WTC11 (cell line): ENCODE data around the gene NCAM2. TPM values are rescaled to one million over a fixed set of nuclear protein-coding genes. Genes with fewer than 3 reads are reported as not detected.

Experiments used
- ATAC-seq: fragments of 200-7000 bp; cut with Tn5 transposase; 2 replicates; pipeline ENCODE4 v1.10.0; 2021; ENCODE audit warnings: mild to moderate bottlenecking, moderate library complexity
- CTCF ChIA-PET: fragments of 300-600 bp; sonication (Branson Sonifier 250); formaldehyde crosslinking; loops from one replicate; lab custom pipeline; 2021; ENCODE audit warnings: antibody characterized with exemption; lab: Charles Lee
- POLR2A ChIA-PET: fragments of 350-600 bp; sonication (Branson Sonifier 250); formaldehyde crosslinking; loops from one replicate; lab custom pipeline; 2021; ENCODE audit warnings: antibody characterized with exemption; lab: Charles Lee
- DNase-seq: peaks from one replicate; pipeline ENCODE4 v3.0.0; 2021; ENCODE audit warnings: low spot score
- H3K27ac Mint-ChIP-seq: 2 replicates; pipeline ENCODE4 v1.8.0; 2021; ENCODE audit warnings: mixed read lengths
- H3K27me3 Mint-ChIP-seq: 2 replicates; pipeline ENCODE4 v1.8.0; 2021; ENCODE audit warnings: low read depth, mild to moderate bottlenecking, moderate library complexity, mixed read lengths
- H3K36me3 Mint-ChIP-seq: 2 replicates; pipeline ENCODE4 v1.8.0; 2021; ENCODE audit warnings: mixed read lengths
- H3K4me1 Mint-ChIP-seq: 2 replicates; pipeline ENCODE4 v1.8.0; 2022; ENCODE audit warnings: mixed read lengths
- H3K4me3 Mint-ChIP-seq: 2 replicates; pipeline ENCODE4 v1.8.0; 2021; ENCODE audit warnings: mild to moderate bottlenecking, moderate library complexity, mixed read lengths
- H3K9me3 Mint-ChIP-seq: 2 replicates; pipeline ENCODE4 v1.8.0; 2021; ENCODE audit warnings: mixed read lengths
- E2F5 ChIP-seq: sonication (generic); formaldehyde crosslinking; IDR thresholded peaks from 2 replicates; pipeline ENCODE4 v1.8.1; 2022; ENCODE audit warnings: mild to moderate bottlenecking, moderate library complexity, missing genetic modification reagents
- ESRRA ChIP-seq: sonication (generic); formaldehyde crosslinking; IDR thresholded peaks from 2 replicates; pipeline ENCODE4 v1.8.1; 2022; ENCODE audit warnings: mild to moderate bottlenecking, missing genetic modification reagents, borderline replicate concordance
- FOXK1 ChIP-seq: sonication (generic); formaldehyde crosslinking; IDR thresholded peaks from 2 replicates; pipeline ENCODE4 v1.8.0; 2022; ENCODE audit warnings: mild to moderate bottlenecking, moderate library complexity, missing genetic modification reagents
- GTF2I ChIP-seq: fragments of 250-450 bp; sonication (Bioruptor Pico); conservative IDR thresholded peaks from 2 replicates; pipeline ENCODE4 v1.4.0; 2021; ENCODE audit warnings: mild to moderate bottlenecking
- IRF2 ChIP-seq: sonication (generic); formaldehyde crosslinking; IDR thresholded peaks from 2 replicates; pipeline ENCODE4 v1.8.0; 2022; ENCODE audit warnings: low read depth, missing genetic modification reagents, borderline replicate concordance
- OVOL2 ChIP-seq: fragments of 250-450 bp; sonication (Bioruptor Pico); IDR thresholded peaks from 2 replicates; pipeline ENCODE4 v1.9.0; 2021; ENCODE audit warnings: mild to moderate bottlenecking, borderline replicate concordance
- PREB ChIP-seq: sonication (generic); formaldehyde crosslinking; IDR thresholded peaks from 2 replicates; pipeline ENCODE4 v1.8.1; 2022; ENCODE audit warnings: mild to moderate bottlenecking, missing genetic modification reagents, moderate library complexity, borderline replicate concordance
- PRRX2 ChIP-seq: fragments of 250-450 bp; sonication (Bioruptor Pico); IDR thresholded peaks from 2 replicates; pipeline ENCODE4 v1.8.0; 2021; ENCODE audit warnings: mild to moderate bottlenecking
- RELA ChIP-seq: sonication (generic); formaldehyde crosslinking; IDR thresholded peaks from 2 replicates; pipeline ENCODE4 v1.8.1; 2022; ENCODE audit warnings: missing genetic modification reagents, mild to moderate bottlenecking, borderline replicate concordance
- RORB ChIP-seq: fragments of 250-450 bp; sonication (Bioruptor Pico); IDR thresholded peaks from 2 replicates; pipeline ENCODE4 v1.9.0; 2021; ENCODE audit warnings: mild to moderate bottlenecking
- SMAD3 ChIP-seq: sonication (generic); formaldehyde crosslinking; IDR thresholded peaks from 2 replicates; pipeline ENCODE4 v1.8.0; 2022; ENCODE audit warnings: missing genetic modification reagents, mild to moderate bottlenecking, borderline replicate concordance
- TCF7 ChIP-seq: sonication (generic); formaldehyde crosslinking; IDR thresholded peaks from 2 replicates; pipeline ENCODE4 v1.8.0; 2022; ENCODE audit warnings: mild to moderate bottlenecking, low read depth, missing genetic modification reagents, moderate library complexity
- USF1 ChIP-seq: sonication (generic); formaldehyde crosslinking; IDR thresholded peaks from 2 replicates; pipeline ENCODE4 v1.8.0; 2022; ENCODE audit warnings: mild to moderate bottlenecking, missing genetic modification reagents
- ZMAT4 ChIP-seq: fragments of 250-450 bp; sonication (Bioruptor Pico); IDR thresholded peaks from 2 replicates; pipeline ENCODE4 v1.9.0; 2021; ENCODE audit warnings: mild to moderate bottlenecking
- ZNF317 ChIP-seq: sonication (generic); formaldehyde crosslinking; IDR thresholded peaks from 2 replicates; pipeline ENCODE4 v1.8.1; 2023; ENCODE audit warnings: low read depth, mild to moderate bottlenecking, moderate library complexity, missing genetic modification reagents, borderline replicate concordance
- ZNF425 ChIP-seq: fragments of 250-450 bp; sonication (Bioruptor Pico); conservative IDR thresholded peaks from 2 replicates; pipeline ENCODE4 v1.9.0; 2021; ENCODE audit warnings: mild to moderate bottlenecking
- ZNF512 ChIP-seq: sonication (generic); formaldehyde crosslinking; IDR thresholded peaks from 2 replicates; pipeline ENCODE4 v1.8.1; 2022; ENCODE audit warnings: missing genetic modification reagents, borderline replicate concordance
- total RNA-seq: library from RNA; stranded (reverse); gene quantifications from 3 replicates; pipeline ENCODE4 v1.2.3, GENCODE V29; 2021

NCAM2 gene
- total RNA-seq, 1 experiment from 2014 or later, result 1.6 TPM

GRCh38 chr21:21000591-21001175 is 2.5 kb downstream of the NCAM2 start (continued):
- TF ChIP-seq ZNF512, result no peak
- TF ChIP-seq FOXK1 (CRISPR knock-in tag), result no peak
- no peak for TF ChIP-seq RELA
- TF ChIP-seq PRRX2 (CRISPR knock-in tag), result no peak
- TF ChIP-seq USF1 (CRISPR knock-in tag), result no peak
- TF ChIP-seq ZNF317 (CRISPR knock-in tag), result no peak

GRCh38 chr21:21001591-21002100 is 3.4 kb downstream of the NCAM2 start:
- POLR2A ChIA-PET, result no interaction called here
- H3K27me3 Mint-ChIP-seq, result peaks cover 25% of the 10 kb centered on the region
- H3K27ac Mint-ChIP-seq, result no peak overlapping the region
- no peak for TF ChIP-seq TCF7 (CRISPR knock-in tag)
- TF ChIP-seq SMAD3, result no peak
- TF ChIP-seq ZMAT4 (CRISPR knock-in tag), result no peak
- no peak for TF ChIP-seq ESRRA (CRISPR knock-in tag)
- no peak for TF ChIP-seq USF1 (CRISPR knock-in tag)
- no peak for TF ChIP-seq RORB (CRISPR knock-in tag)
- TF ChIP-seq OVOL2, result no peak
- no peak for TF ChIP-seq PRRX2 (CRISPR knock-in tag)
- no peak for TF ChIP-seq IRF2 (CRISPR knock-in tag)
- no peak for TF ChIP-seq GTF2I
- no peak for TF ChIP-seq ZNF425 (CRISPR knock-in tag)
- no peak for TF ChIP-seq PREB
- no peak for TF ChIP-seq E2F5 (CRISPR knock-in tag)
- CTCF ChIA-PET, result interaction anchor here (1.0 to 2.0 kb wide), 4 partner anchors 9 to 113 kb away, joined by 3 to 12 read pairs (median 4); no protein-coding TSS in a partner anchor
- no peak for DNase-seq
- no peaks in the 10 kb centered on the region for H3K36me3 Mint-ChIP-seq
- H3K4me3 Mint-ChIP-seq, result no peak overlapping the region
- ATAC-seq, result no peak
- no peaks in the 10 kb centered on the region for H3K9me3 Mint-ChIP-seq
- H3K4me1 Mint-ChIP-seq, result peaks cover 14% of the 10 kb centered on the region
